H1 (cell line): ENCODE data around the gene MAPKAP1. TPM values are rescaled to one million over a fixed set of nuclear protein-coding genes. Genes with fewer than 3 reads are reported as not detected.

Experiments
- CTCF ChIA-PET: fragments of 300-600 bp; sonication (Branson Sonifier 250); formaldehyde crosslinking; loops from one replicate; lab custom pipeline; 2021; ENCODE audit not compliant: partially characterized antibody; lab: Charles Lee
- POLR2A ChIA-PET: fragments of 300-600 bp; sonication (Branson Sonifier 250); formaldehyde crosslinking; loops from one replicate; lab custom pipeline; 2021; ENCODE audit warnings: inconsistent platforms; ENCODE audit not compliant: partially characterized antibody; lab: Charles Lee
- DNase-seq, 2 experiments: peaks; one replicate each; pipeline versions ENCODE4 v3.0.0 to v3.0.0-alpha.2; 2010 to 2022; ENCODE audit warnings: low spot score in 2 of 2, low read depth in 1 of 2, mixed read lengths in 1 of 2
- FAIRE-seq: peaks from 2 replicates; lab custom pipeline; 2011; peaks lifted over from hg19 to GRCh38; lab: Jason Lieb, UNC
- H2AFZ ChIP-seq: 2 replicates; pipeline ENCODE4 v1.8.1; 2012; ENCODE audit warnings: low read length, inconsistent platforms
- H2AK5ac ChIP-seq: 2 replicates; pipeline ENCODE4 v1.6.1; 2013; ENCODE audit warnings: low read depth, low read length
- H2BK120ac ChIP-seq: replicated peaks from 2 replicates; pipeline ENCODE3; 2013; ENCODE audit warnings: low read depth, low read length, inconsistent platforms
- H2BK12ac ChIP-seq: 2 replicates; pipeline ENCODE4 v1.6.1; 2013; ENCODE audit warnings: low read depth, low read length
- H2BK15ac ChIP-seq: 2 replicates; pipeline ENCODE4 v1.6.1; 2013; ENCODE audit warnings: low read length
- H2BK20ac ChIP-seq: 2 replicates; pipeline ENCODE4 v1.6.1; 2013; ENCODE audit warnings: low read length
- H2BK5ac ChIP-seq: 2 replicates; pipeline ENCODE4 v1.6.1; 2013; ENCODE audit warnings: low read depth, low read length
- H3K14ac ChIP-seq: 2 replicates; pipeline ENCODE4 v1.6.1; 2013; ENCODE audit warnings: inconsistent platforms; ENCODE audit not compliant: insufficient read length
- H3K18ac ChIP-seq: 2 replicates; pipeline ENCODE4 v1.6.1; 2013; ENCODE audit warnings: low read length; ENCODE audit errors: extremely low read depth
- H3K23ac ChIP-seq: 2 replicates; pipeline ENCODE4 v1.6.1; 2013; ENCODE audit warnings: inconsistent platforms; ENCODE audit not compliant: insufficient read length
- H3K23me2 ChIP-seq: 2 replicates; pipeline ENCODE4 v1.6.1; 2013; ENCODE audit warnings: low read depth, low read length
- H3K27ac ChIP-seq: 2 replicates; pipeline ENCODE4 v1.6.1; 2011; ENCODE audit warnings: low read depth, low read length, inconsistent platforms
- H3K27me3 ChIP-seq, 4 experiments: replicated peaks in 1 of 4; 1 replicate in 1 of 4; 2 replicates in 3 of 4; pipeline versions ENCODE4 v1.6.1 to v1.8.1; 2011 to 2013; ENCODE audit warnings: low read length in 3 of 4, mild to moderate bottlenecking in 3 of 4, inconsistent platforms in 2 of 4, mixed read lengths in 2 of 4, moderate library complexity in 1 of 4; ENCODE audit not compliant: control insufficient read depth in 3 of 4, insufficient read depth in 3 of 4; ENCODE audit errors: extremely low read depth in 1 of 4
- H3K36me3 ChIP-seq, 4 experiments: 2 replicates each; pipeline versions ENCODE4 v1.6.1 to v1.8.1; 2011 to 2013; ENCODE audit warnings: mild to moderate bottlenecking in 4 of 4, low read length in 3 of 4, moderate library complexity in 2 of 4, control low read depth in 1 of 4, inconsistent platforms in 1 of 4; ENCODE audit not compliant: insufficient read depth in 4 of 4, control insufficient read depth in 2 of 4
- H3K4ac ChIP-seq: replicated peaks from 2 replicates; pipeline ENCODE3; 2013; ENCODE audit warnings: low read length, low read depth, mixed read lengths, inconsistent platforms; ENCODE audit not compliant: insufficient read length
- H3K4me1 ChIP-seq, 4 experiments: replicated peaks in 1 of 4; 1 replicate in 1 of 4; 2 replicates in 3 of 4; pipeline versions ENCODE4 v1.6.1 to v1.8.1; 2011 to 2013; ENCODE audit warnings: low read length in 3 of 4, inconsistent platforms in 2 of 4, mixed read lengths in 1 of 4; ENCODE audit not compliant: insufficient read depth in 4 of 4, control insufficient read depth in 3 of 4
- H3K4me2 ChIP-seq, 2 experiments: 2 replicates each; pipeline versions ENCODE4 v1.6.1 to v1.8.1; 2011 to 2013; ENCODE audit warnings: low read depth in 2 of 2, low read length in 2 of 2, control low read depth in 1 of 2, inconsistent platforms in 1 of 2, mild to moderate bottlenecking in 1 of 2; ENCODE audit not compliant: insufficient read depth in 1 of 2
- H3K4me3 ChIP-seq, 4 experiments: fragments of 200-600, 300-600 bp in 1 of 4; sonication (generic), shearing (Covaris generic), sonication (Bioruptor Twin) in 1 of 4; 2 replicates each; pipeline versions ENCODE4 v1.5.1 to v1.8.1; 2011 to 2016; ENCODE audit warnings: low read length in 4 of 4, low read depth in 3 of 4, control low read depth in 2 of 4, inconsistent platforms in 2 of 4, mild to moderate bottlenecking in 2 of 4, mixed read lengths in 1 of 4, moderate library complexity in 1 of 4; ENCODE audit not compliant: insufficient read depth in 2 of 4; ENCODE audit errors: extremely low read depth in 1 of 4
- H3K56ac ChIP-seq: replicated peaks from 2 replicates; pipeline ENCODE3; 2013; ENCODE audit warnings: low read depth, mild to moderate bottlenecking, mixed read lengths, low read length, inconsistent platforms; ENCODE audit not compliant: insufficient read length
- H3K79me1 ChIP-seq: 2 replicates; pipeline ENCODE4 v1.6.1; 2013; ENCODE audit warnings: low read depth, low read length, control low read depth
- H3K79me2 ChIP-seq, 2 experiments: 2 replicates each; pipeline versions ENCODE4 v1.6.1 to v1.8.1; 2012 to 2013; ENCODE audit warnings: low read length in 2 of 2, mild to moderate bottlenecking in 2 of 2, inconsistent platforms in 1 of 2; ENCODE audit not compliant: insufficient read depth in 2 of 2, control insufficient read depth in 1 of 2
- H3K9ac ChIP-seq, 4 experiments: replicated peaks in 1 of 4; 1 replicate in 1 of 4; 2 replicates in 3 of 4; pipeline versions ENCODE4 v1.6.1 to v1.8.1; 2011 to 2013; ENCODE audit warnings: low read depth in 3 of 4, low read length in 3 of 4, control low read depth in 2 of 4, mild to moderate bottlenecking in 2 of 4, moderate library complexity in 2 of 4, inconsistent platforms in 1 of 4; ENCODE audit errors: extremely low read depth in 1 of 4
- H3K9me3 ChIP-seq, 2 experiments: 2 replicates each; pipeline versions ENCODE4 v1.6.1 to v1.8.1; 2012 to 2013; ENCODE audit warnings: mild to moderate bottlenecking in 2 of 2, moderate library complexity in 2 of 2, control low read depth in 1 of 2, inconsistent platforms in 1 of 2, low read depth in 1 of 2, low read length in 1 of 2, mixed read lengths in 1 of 2; ENCODE audit not compliant: insufficient read depth in 2 of 2
- H4K20me1 ChIP-seq, 2 experiments: replicated peaks in 1 of 2; 2 replicates each; pipeline versions ENCODE3 to v1.8.1; 2011 to 2013; ENCODE audit warnings: inconsistent platforms in 2 of 2, low read length in 2 of 2, mild to moderate bottlenecking in 1 of 2; ENCODE audit not compliant: insufficient read depth in 2 of 2, control insufficient read depth in 1 of 2
- H4K5ac ChIP-seq: 2 replicates; pipeline ENCODE4 v1.6.1; 2013; ENCODE audit warnings: low read length, low read depth, mixed read lengths, inconsistent platforms; ENCODE audit not compliant: insufficient read length
- H4K8ac ChIP-seq: 2 replicates; pipeline ENCODE4 v1.8.0; 2013; ENCODE audit warnings: mild to moderate bottlenecking, moderate library complexity, low read length, inconsistent platforms; ENCODE audit not compliant: insufficient read depth; ENCODE audit errors: extremely low read depth
- H4K91ac ChIP-seq: replicated peaks from 2 replicates; pipeline ENCODE3; 2013; ENCODE audit warnings: low read length, mixed read lengths, inconsistent platforms; ENCODE audit not compliant: insufficient read length
- CBX5 ChIP-seq: fragments of 300-800, 300-1000 bp; sonication (generic); IDR thresholded peaks from 2 replicates; pipeline ENCODE4 v1.7.1; 2016; ENCODE audit warnings: antibody characterized with exemption, low read length, low read depth
- JUN ChIP-seq: IDR thresholded peaks from 2 replicates; pipeline ENCODE4 v1.6.1; 2011; ENCODE audit warnings: low read depth, mild to moderate bottlenecking, improper control_type of control experiment, low read length
- KDM4A ChIP-seq: IDR thresholded peaks from one replicate; pipeline ENCODE4 v1.7.1; 2012; ENCODE audit warnings: low read depth, mild to moderate bottlenecking, moderate library complexity, low read length, inconsistent platforms; ENCODE audit not compliant: severe bottlenecking
- NRF1 ChIP-seq: IDR thresholded peaks from 2 replicates; pipeline ENCODE4 v1.6.1; 2011; ENCODE audit warnings: mild to moderate bottlenecking, low read depth, low read length, improper control_type of control experiment
- POU5F1 ChIP-seq: IDR thresholded peaks from 2 replicates; pipeline ENCODE4 v1.6.1; 2011; ENCODE audit warnings: low read depth, mild to moderate bottlenecking, low read length, moderate library complexity
- RFX5 ChIP-seq: IDR thresholded peaks from 2 replicates; pipeline ENCODE4 v1.6.1; 2011; ENCODE audit warnings: low read depth, low read length, improper control_type of control experiment, borderline replicate concordance
- SIX5 ChIP-seq: IDR thresholded peaks from 2 replicates; pipeline ENCODE4 v1.6.1; 2011; ENCODE audit warnings: mild to moderate bottlenecking, low read depth, low read length
- SP4 ChIP-seq: IDR thresholded peaks from 2 replicates; pipeline ENCODE4 v1.6.1; 2012; ENCODE audit warnings: low read length, inconsistent platforms
- WGBS, 2 experiments: shearing (Covaris generic) in 1 of 2; methylation state at CpG; one replicate each; pipeline versions ENCODE4 v1.1.6 to v1.1.7; 2013 to 2015; ENCODE audit warnings: low lambda C conversion rate in 2 of 2, mixed read lengths in 2 of 2, inconsistent platforms in 1 of 2, low coverage in 1 of 2, missing lambda C conversion rate in 1 of 2; ENCODE audit not compliant: insufficient replicate concordance in 2 of 2, insufficient coverage in 1 of 2, insufficient read length in 1 of 2; ENCODE audit errors: extremely low coverage in 1 of 2, missing lambda C conversion rate in 1 of 2; 5-methylcytosine and 5-hydroxymethylcytosine counted together
- polyA plus RNA-seq, 7 experiments: library from polyadenylated mRNA; depleted of rRNA in 3 of 7; stranded (reverse) in 5 of 7; unstranded in 2 of 7; fragments of >200 nt in 5 of 7; fragments of 200-250 nt in 2 of 7; gene quantifications; 1 replicate in 5 of 7; 2 replicates in 1 of 7; 4 replicates in 1 of 7; pipeline versions ENCODE4 v1.2.1 to v1.2.3, GENCODE V29; 2011 to 2013; ENCODE audit warnings: missing spikeins in 2 of 7, mixed read lengths in 2 of 7
- total RNA-seq: library from RNA; stranded (reverse); fragmentation: NEBNext Ultra II Directional; extraction: Animal tissue kit (Norgen Biotek cat#: 25700); gene quantifications from 2 replicates; pipeline ENCODE4 v1.2.1, GENCODE V29; 2021
- TF ChIP-seq, protein P1 (sequence below): IDR thresholded peaks from 2 replicates; pipeline ENCODE4 v1.6.1; 2011; ENCODE audit warnings: low read depth, mild to moderate bottlenecking, low read length; ENCODE audit not compliant: insufficient read depth
- TF ChIP-seq, protein P2 (sequence below), 3 experiments: IDR thresholded peaks; 1 replicate in 2 of 3; 2 replicates in 1 of 3; pipeline versions ENCODE4 v1.5.1 to v1.6.1; 2011; ENCODE audit warnings: low read length in 3 of 3, mild to moderate bottlenecking in 3 of 3, inconsistent platforms in 2 of 3, low read depth in 1 of 3, moderate library complexity in 1 of 3; ENCODE audit not compliant: insufficient read depth in 1 of 3; ENCODE audit errors: control extremely low read depth in 1 of 3

MAPKAP1 gene
- total and polyA plus RNA-seq, 2 of the 8 experiments (the other 6 are each of a cell fraction or from before 2014, with no cell fraction given): 79.2 to 140 TPM

DNA sequence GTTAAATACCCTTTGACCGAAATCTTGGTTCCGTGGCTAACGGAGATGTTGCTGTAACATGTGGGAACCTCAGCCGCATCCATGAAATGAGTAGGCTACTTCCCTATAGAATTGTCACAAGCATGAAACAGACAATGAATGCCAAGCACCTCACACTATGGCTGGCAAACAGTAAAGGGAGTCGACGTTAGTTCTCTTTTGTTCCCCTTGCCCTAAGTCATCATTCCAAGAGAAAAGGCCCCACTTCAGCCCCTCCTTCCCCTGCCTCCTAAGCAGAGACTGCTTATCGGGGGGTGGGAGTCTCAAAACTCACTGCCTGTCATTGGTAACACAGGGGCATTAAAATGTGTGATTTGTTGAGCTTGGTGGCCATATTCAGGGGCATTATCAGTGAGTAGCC is 159.6 kb downstream of the MAPKAP1 start:
- Histone ChIP-seq H2BK15ac (no peak overlapping the region), H3K27me3 (no peaks in the 10 kb centered on the region), H3K14ac (no peak overlapping the region), H3K23ac (no peak overlapping the region), H4K5ac (no peak overlapping the region), H3K18ac (no peak overlapping the region), H2BK12ac (no peak overlapping the region), H3K9ac (no peak overlapping the region), H3K23me2 (no peaks in the 10 kb centered on the region), H3K4me1 (peaks cover 0 to 5% (median 2%) of the 10 kb centered on the region in 4 experiments; a peak in 3 of 7 replicates), H3K4me2 (no peak overlapping the region), H4K8ac (no peak overlapping the region), H3K4ac (no peak overlapping the region), H4K91ac (no peak overlapping the region), H3K27ac (no peak overlapping the region), H3K79me2 (no peaks in the 10 kb centered on the region), H2BK5ac (no peak overlapping the region; the same call in 1 of the 2 replicates), H2BK20ac (no peak overlapping the region), H3K9me3 (no peaks in the 10 kb centered on the region), H2AFZ (no peak overlapping the region), H3K4me3 (no peak overlapping the region), H2BK120ac (no peak overlapping the region), H3K79me1 (no peaks in the 10 kb centered on the region; the same call in 1 of the 2 replicates), H3K36me3 (no peaks in the 10 kb centered on the region), H2AK5ac (no peak overlapping the region), H3K56ac (no peak overlapping the region), H4K20me1 (no peaks in the 10 kb centered on the region)
- DNase-seq (peak in 1 of 2 experiments; percentile 41), FAIRE-seq (no peak)
- CTCF ChIA-PET: interaction anchor here (1.2 to 1.5 kb wide), 3 partner anchors 11 to 461 kb away, joined by 3 to 8 read pairs (median 3); no protein-coding TSS in a partner anchor
- TF ChIP-seq, protein P1, sequence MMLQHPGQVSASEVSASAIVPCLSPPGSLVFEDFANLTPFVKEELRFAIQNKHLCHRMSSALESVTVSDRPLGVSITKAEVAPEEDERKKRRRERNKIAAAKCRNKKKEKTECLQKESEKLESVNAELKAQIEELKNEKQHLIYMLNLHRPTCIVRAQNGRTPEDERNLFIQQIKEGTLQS: no peak
- TF ChIP-seq, protein P2, sequence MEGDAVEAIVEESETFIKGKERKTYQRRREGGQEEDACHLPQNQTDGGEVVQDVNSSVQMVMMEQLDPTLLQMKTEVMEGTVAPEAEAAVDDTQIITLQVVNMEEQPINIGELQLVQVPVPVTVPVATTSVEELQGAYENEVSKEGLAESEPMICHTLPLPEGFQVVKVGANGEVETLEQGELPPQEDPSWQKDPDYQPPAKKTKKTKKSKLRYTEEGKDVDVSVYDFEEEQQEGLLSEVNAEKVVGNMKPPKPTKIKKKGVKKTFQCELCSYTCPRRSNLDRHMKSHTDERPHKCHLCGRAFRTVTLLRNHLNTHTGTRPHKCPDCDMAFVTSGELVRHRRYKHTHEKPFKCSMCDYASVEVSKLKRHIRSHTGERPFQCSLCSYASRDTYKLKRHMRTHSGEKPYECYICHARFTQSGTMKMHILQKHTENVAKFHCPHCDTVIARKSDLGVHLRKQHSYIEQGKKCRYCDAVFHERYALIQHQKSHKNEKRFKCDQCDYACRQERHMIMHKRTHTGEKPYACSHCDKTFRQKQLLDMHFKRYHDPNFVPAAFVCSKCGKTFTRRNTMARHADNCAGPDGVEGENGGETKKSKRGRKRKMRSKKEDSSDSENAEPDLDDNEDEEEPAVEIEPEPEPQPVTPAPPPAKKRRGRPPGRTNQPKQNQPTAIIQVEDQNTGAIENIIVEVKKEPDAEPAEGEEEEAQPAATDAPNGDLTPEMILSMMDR (IDR thresholded peaks at IDR 0.05; ENCODE audit: control extremely low read depth in 1 of 3, insufficient read depth in 1 of 3, low read depth in 1 of 3, low read length in 3 of 3): no peak
- TF ChIP-seq NRF1: no peak
- TF ChIP-seq KDM4A: no peak
- TF ChIP-seq SP4: no peak
- no peak for TF ChIP-seq POU5F1
- TF ChIP-seq CBX5: no peak
- TF ChIP-seq JUN: no peak
- no peak for TF ChIP-seq RFX5
- no peak for TF ChIP-seq SIX5
- POLR2A ChIA-PET: no interaction called here
- WGBS, 2 experiments: 83% methylated on average over 7 of the region's 7 CpGs; no CpG with 5 or more reads in 1 of the 2 experiments
